ENCODE measurements around the gene SRRM2.

DNA sequence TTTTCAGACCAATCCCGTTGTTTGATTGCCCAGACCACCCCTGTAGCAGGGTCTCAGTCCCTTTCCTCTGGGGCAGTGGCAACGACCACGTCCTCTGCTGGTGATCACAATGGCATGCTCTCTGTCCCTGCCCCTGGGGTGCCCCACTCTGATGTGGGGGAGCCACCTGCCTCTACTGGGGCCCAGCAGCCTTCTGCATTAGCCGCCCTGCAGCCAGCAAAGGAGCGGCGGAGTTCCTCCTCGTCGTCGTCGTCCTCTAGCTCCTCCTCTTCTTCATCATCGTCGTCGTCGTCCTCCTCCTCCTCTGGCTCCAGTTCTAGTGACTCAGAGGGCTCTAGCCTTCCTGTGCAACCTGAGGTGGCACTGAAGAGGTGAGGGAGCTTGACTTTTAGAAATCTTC is 15.5 kb downstream of the SRRM2 start:
- no peak for TF ChIP-seq CTCF (IDR thresholded peaks at IDR 0.05)
- TF ChIP-seq ZFX (IDR thresholded peaks at IDR 0.05; ENCODE audit: borderline replicate concordance), result no peak
